Lower leg skin (tissue), 4 donors: ENCODE measurements around the gene IFT172. TPM values are rescaled to one million over a fixed set of nuclear protein-coding genes. Genes with fewer than 3 reads are reported as not detected.

Source experiments
- DNase-seq, 2 donors: peaks; one replicate each; pipeline ENCODE4 v3.0.0-alpha.2; 2019; ENCODE audit warnings: low spot score in 2 of 2
- H3K4me3 ChIP-seq: fragments of 200-600 bp; sonication (generic); 2 replicates; pipeline ENCODE4 v1.5.1; 2017; ENCODE audit warnings: mild to moderate bottlenecking, low read depth; ENCODE audit not compliant: poor library complexity, severe bottlenecking
- CTCF ChIP-seq, 3 donors: fragments of 450-650 bp; IDR thresholded peaks; one replicate each; pipeline ENCODE4 v1.5.1; 2016; ENCODE audit warnings: antibody characterized with exemption in 3 of 3, mild to moderate bottlenecking in 3 of 3, moderate library complexity in 2 of 3
- POLR2A ChIP-seq, 2 donors: fragments of 450-650 bp; IDR thresholded peaks; one replicate each; pipeline ENCODE4 v1.6.1; 2016 to 2017; ENCODE audit warnings: antibody characterized with exemption in 2 of 2, mild to moderate bottlenecking in 1 of 2, moderate library complexity in 1 of 2
- WGBS, 2 donors: methylation state at CpG; one replicate each; pipeline ENCODE4 v1.1.5; 2018; 5-methylcytosine and 5-hydroxymethylcytosine counted together
- intact Hi-C: fragments of 100-400 bp; cut with DNase I; formaldehyde crosslinking; loops from one replicate; pipeline ENCODE4 v1.15.0; 2023; ENCODE audit warnings: low total_unique reads
- total RNA-seq, 4 donors: library from RNA; depleted of rRNA; stranded (reverse); fragments of >200 nt; gene quantifications; one replicate each; pipeline ENCODE4 v1.1.0, GENCODE V29; 2016

Gene IFT172
- total RNA-seq, 4 donors from 2014 or later: 13.2 to 18.8 (median 14.4) TPM

- intact Hi-C loops: no loop called here
- 38 to 39% methylated on average over 70 to 74 of the region's 80 CpGs for WGBS, 2 donors
- DNase-seq: peak in 1 of 2 donors; percentile 31
- peak within 1 kb of the TSS; percentile 20 for H3K4me3 ChIP-seq
- TF ChIP-seq POLR2A (IDR thresholded peaks at IDR 0.05) (no peak), CTCF (IDR thresholded peaks at IDR 0.05) (no peak)
These were observed 47.3 kb downstream of the IFT172 start, which contains the start of gene KRTCAP3 for GRCh38 chr2:27441958-27442919. KRTCAP3 (plus strand) TSS chr2:27442381; CDS start chr2:27442413, 32 bp downstream.

GRCh38 chr2:27441226-27441926, 48.2 kb downstream of the IFT172 start:
- intact Hi-C loops: no loop called here
- DNase-seq: no peak
- WGBS, 2 donors: 80 to 83% methylated on average over 10 of the region's 10 CpGs
- no peak overlapping the region for H3K4me3 ChIP-seq
- TF ChIP-seq POLR2A (IDR thresholded peaks at IDR 0.05) (no peak), CTCF (IDR thresholded peaks at IDR 0.05) (no peak)

GRCh38 chr2:27435628-27436027, 53.9 kb downstream of the IFT172 start:
- WGBS, 2 donors: 89 to 96% methylated on average over 6 of the region's 6 CpGs
- no peak overlapping the region for H3K4me3 ChIP-seq
- no peak for DNase-seq
- TF ChIP-seq CTCF (IDR thresholded peaks at IDR 0.05) (no peak), POLR2A (IDR thresholded peaks at IDR 0.05) (no peak)
- intact Hi-C loops: no loop called here

- H3K4me3 ChIP-seq: no peak overlapping the region
- DNase-seq: no peak
- intact Hi-C loops: no loop called here
- TF ChIP-seq CTCF (IDR thresholded peaks at IDR 0.05) (no peak), POLR2A (IDR thresholded peaks at IDR 0.05) (no peak)
These were observed 58.1 kb downstream of the IFT172 start for GRCh38 chr2:27431395-27431794.

GRCh38 chr2:27428978-27429541, 60.5 kb downstream of the IFT172 start:
- intact Hi-C loops: no loop called here
- H3K4me3 ChIP-seq: peak overlapping the region; percentile 93
- WGBS, 2 donors: 1% methylated on average over 13 to 49 of the region's 51 CpGs
- DNase-seq: peak; percentile 66 to 94
- no peak for TF ChIP-seq CTCF (IDR thresholded peaks at IDR 0.05)
